ENCODE data around the gene C2orf49. TPM values are rescaled to one million over a fixed set of nuclear protein-coding genes. Genes with fewer than 3 reads are reported as not detected.

C2orf49 gene
- 13.7 and 20.3 TPM in 2 replicates for polyA plus RNA-seq (2011; rRNA removed)
- 9.9 and 11.5 TPM in 2 replicates for polyA minus RNA-seq (2011; rRNA and poly(A)+ RNA removed)

GRCh38 chr2:105337122-105338019 is at the start of gene C2orf49:
Gene C2orf49 (plus strand): TSS chr2:105337540. CDS start chr2:105337588, 48 bp downstream.
- H3K9me3 ChIP-seq (ENCODE audit: control insufficient read depth, insufficient read depth, low read length): no peaks in the 10 kb centered on the region
- peak within 1 kb of the TSS; percentile 96 for H3K4me3 ChIP-seq (ENCODE audit: low read depth, low read length)
- CTCF ChIA-PET: interaction anchor here (0.6 to 1.9 kb wide), 7 partner anchors 9 to 223 kb away, joined by 3 to 8 read pairs (median 5); no protein-coding TSS in a partner anchor
- peak within 1 kb of the TSS; percentile 100 for H3K27ac ChIP-seq (ENCODE audit: low read depth, low read length)
- H3K27me3 ChIP-seq (ENCODE audit: control insufficient read depth, insufficient read depth, low read length): no peaks in the 10 kb centered on the region
- POLR2A ChIA-PET: interaction anchor here (1.4 kb wide), 1 partner anchor 9 kb away, joined by 4 read pairs; no protein-coding TSS in a partner anchor
- TF ChIP-seq CTCF (IDR thresholded peaks at IDR 0.05; ENCODE audit: low read depth, low read length): no peak
- DNase-seq (ENCODE audit: low read depth, low spot score): peak; percentile 33

- H3K9me3 ChIP-seq (ENCODE audit: control insufficient read depth, insufficient read depth, low read length): no peaks in the 10 kb centered on the region
- POLR2A ChIA-PET: interaction anchor here (0.5 kb wide), 1 partner anchor 233 kb away, joined by 3 read pairs; no protein-coding TSS in a partner anchor
- H3K27ac ChIP-seq (ENCODE audit: low read depth, low read length): no peak overlapping the region
- peak; percentile 50 for TF ChIP-seq CTCF (IDR thresholded peaks at IDR 0.05; ENCODE audit: low read depth, low read length)
- no peak overlapping the region for H3K4me3 ChIP-seq (ENCODE audit: low read depth, low read length)
- CTCF ChIA-PET: interaction anchor here (0.6 to 1.7 kb wide), 13 partner anchors 8 to 262 kb away, joined by 3 to 6 read pairs (median 3); no protein-coding TSS in a partner anchor
- DNase-seq (ENCODE audit: low read depth, low spot score): no peak
- H3K27me3 ChIP-seq (ENCODE audit: control insufficient read depth, insufficient read depth, low read length): no peaks in the 10 kb centered on the region
Observed at GRCh38 chr2:105287692-105288091, 49.6 kb upstream of the C2orf49 start.

GRCh38 chr2:105288133-105288532 is 49.2 kb upstream of the C2orf49 start:
- no peak for DNase-seq (ENCODE audit: low read depth, low spot score)
- no peaks in the 10 kb centered on the region for H3K27me3 ChIP-seq (ENCODE audit: control insufficient read depth, insufficient read depth, low read length)
- H3K27ac ChIP-seq (ENCODE audit: low read depth, low read length): no peak overlapping the region
- H3K4me3 ChIP-seq (ENCODE audit: low read depth, low read length): no peak overlapping the region
- H3K9me3 ChIP-seq (ENCODE audit: control insufficient read depth, insufficient read depth, low read length): no peaks in the 10 kb centered on the region
- no peak for TF ChIP-seq CTCF (IDR thresholded peaks at IDR 0.05; ENCODE audit: low read depth, low read length)
- ChIA-PET CTCF (interaction anchor here (0.6 to 1.7 kb wide), 13 partner anchors 9 to 262 kb away, joined by 3 to 6 read pairs (median 3); no protein-coding TSS in a partner anchor), POLR2A (interaction anchor here (0.5 kb wide), 1 partner anchor 233 kb away, joined by 3 read pairs; no protein-coding TSS in a partner anchor)

DNA sequence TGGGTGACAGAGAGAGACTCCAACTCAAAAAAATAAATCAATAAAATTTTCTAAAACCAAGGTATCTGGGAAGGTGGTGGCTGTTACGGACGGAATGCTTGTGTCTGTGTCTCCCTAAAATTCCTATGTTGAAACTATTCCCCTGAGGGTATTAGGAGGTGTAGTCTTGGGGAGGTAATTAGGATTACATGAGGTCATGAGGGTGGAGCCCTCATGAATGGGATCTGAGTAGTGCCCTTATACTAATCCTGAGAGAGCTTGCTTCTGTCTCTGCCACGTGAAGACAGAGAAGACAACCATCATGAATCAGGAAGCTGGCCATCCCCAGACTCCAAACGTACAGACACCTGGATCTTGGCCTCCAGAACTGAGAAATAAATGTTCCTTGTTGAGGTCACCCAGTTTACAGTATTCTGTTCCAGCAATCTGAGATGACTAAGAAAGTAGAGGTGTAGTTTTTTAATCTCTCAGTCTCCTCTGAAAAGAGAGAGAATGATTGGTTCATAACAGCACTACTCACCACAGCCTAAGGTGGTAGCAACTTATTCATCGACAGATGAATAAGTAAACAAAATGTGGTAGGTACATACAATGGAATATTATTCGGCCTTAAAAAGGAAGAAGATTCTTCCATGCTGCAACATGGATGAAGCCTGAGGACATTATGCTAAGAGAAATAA is 46.2 kb upstream of the C2orf49 start:
- POLR2A ChIA-PET: no interaction called here

More for the DNA sequence above, 46.2 kb upstream of the C2orf49 start:
- H3K27me3 ChIP-seq (ENCODE audit: control insufficient read depth, insufficient read depth, low read length): no peaks in the 10 kb centered on the region
- no peak overlapping the region for H3K27ac ChIP-seq (ENCODE audit: low read depth, low read length)
- no peak for TF ChIP-seq CTCF (IDR thresholded peaks at IDR 0.05; ENCODE audit: low read depth, low read length)
- DNase-seq (ENCODE audit: low read depth, low spot score): no peak
- no peaks in the 10 kb centered on the region for H3K9me3 ChIP-seq (ENCODE audit: control insufficient read depth, insufficient read depth, low read length)
- H3K4me3 ChIP-seq (ENCODE audit: low read depth, low read length): no peak overlapping the region
- CTCF ChIA-PET: interaction anchor here (0.6 kb wide), 1 partner anchor 92 kb away, joined by 5 read pairs; no protein-coding TSS in a partner anchor
